ENCODE results near the gene HIRIP3.
"Not testable (repeated sequence)": the region's sequence is repeated elsewhere in the genome, so short reads cannot be mapped to it uniquely, and the experiment has no call there.

The HIRIP3 gene

DNA sequence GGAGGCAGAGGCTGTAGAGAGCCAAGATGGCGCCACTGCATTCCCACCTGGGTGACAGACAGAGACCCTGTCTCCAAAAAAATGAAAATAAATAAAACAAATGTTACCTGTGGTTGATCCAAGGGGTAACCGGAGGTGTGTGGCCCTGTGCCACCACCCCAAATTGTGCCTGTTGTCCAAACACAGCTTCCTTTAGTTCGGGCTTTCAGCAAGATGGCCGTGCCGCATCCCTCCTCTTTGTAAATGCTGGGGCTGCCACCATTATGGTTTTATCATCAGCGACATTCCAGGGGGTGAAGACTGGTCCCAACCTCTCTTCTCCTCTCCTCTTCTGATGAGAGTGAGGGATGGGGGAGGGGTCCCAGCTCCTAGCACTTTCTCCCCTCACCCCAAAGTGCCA, 27.5 kb upstream of the HIRIP3 start, which contains the start of gene C16orf92:
TSS of gene C16orf92 (plus strand) at position 312 of the 400 bp plus-strand sequence. CDS start 143 bp downstream, outside the sequence.
- no peak for TF ChIP-seq EZH2 (IDR thresholded peaks at IDR 0.05)
- no peak for TF ChIP-seq FOXP2 (optimal IDR thresholded peaks at IDR 0.05; ENCODE audit: control extremely low read depth, extremely low read length, insufficient read depth)
- TF ChIP-seq POLR2AphosphoS5 (IDR thresholded peaks at IDR 0.05; ENCODE audit: borderline replicate concordance, low read depth, low read length): no peak
- H3K9me3 ChIP-seq (ENCODE audit: low read depth, low read length): no peaks in the 10 kb centered on the region
- H3K27ac ChIP-seq: no peak within 1 kb of the TSS
- H3K9ac ChIP-seq (ENCODE audit: insufficient read length): no peak within 1 kb of the TSS
- no peak within 1 kb of the TSS for H3K4me3 ChIP-seq
- no peak for DNase-seq (ENCODE audit: low read depth, low spot score)
- H3K36me3 ChIP-seq (ENCODE audit: insufficient read depth, low read length): no peaks in the 10 kb centered on the region

DNA sequence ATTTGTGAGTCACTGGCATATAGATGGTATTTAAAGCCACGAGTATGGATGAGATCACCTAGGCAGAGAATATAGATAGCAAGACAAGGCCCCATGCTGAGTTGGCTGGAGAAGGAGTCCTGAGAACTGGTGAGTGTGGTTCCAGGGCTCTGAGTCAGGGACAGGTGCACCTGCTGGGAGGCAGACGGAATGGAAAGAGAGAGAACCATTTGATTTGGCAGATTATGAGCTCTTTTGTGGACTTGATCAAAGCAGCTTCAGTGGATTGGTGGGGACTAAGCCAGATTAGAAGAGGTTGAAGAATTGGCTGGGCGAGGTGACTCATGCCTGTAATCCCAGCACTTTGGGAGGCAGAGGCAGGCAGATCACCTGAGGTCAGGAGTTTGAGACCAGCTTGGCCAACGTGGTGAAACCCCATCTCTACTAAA, 23.3 kb upstream of the HIRIP3 start:
- no peak for DNase-seq (ENCODE audit: low read depth, low spot score)
- Histone ChIP-seq H3K9ac (ENCODE audit: insufficient read length) (no peak overlapping the region), H3K36me3 (ENCODE audit: insufficient read depth, low read length) (no peaks in the 10 kb centered on the region), H3K4me3 (no peak overlapping the region), H3K27ac (no peak overlapping the region), H3K9me3 (ENCODE audit: low read depth, low read length) (no peaks in the 10 kb centered on the region)
- TF ChIP-seq FOXP2 (optimal IDR thresholded peaks at IDR 0.05; ENCODE audit: control extremely low read depth, extremely low read length, insufficient read depth): no peak
- TF ChIP-seq EZH2 (IDR thresholded peaks at IDR 0.05): no peak
- no peak for TF ChIP-seq POLR2AphosphoS5 (IDR thresholded peaks at IDR 0.05; ENCODE audit: borderline replicate concordance, low read depth, low read length)

DNA sequence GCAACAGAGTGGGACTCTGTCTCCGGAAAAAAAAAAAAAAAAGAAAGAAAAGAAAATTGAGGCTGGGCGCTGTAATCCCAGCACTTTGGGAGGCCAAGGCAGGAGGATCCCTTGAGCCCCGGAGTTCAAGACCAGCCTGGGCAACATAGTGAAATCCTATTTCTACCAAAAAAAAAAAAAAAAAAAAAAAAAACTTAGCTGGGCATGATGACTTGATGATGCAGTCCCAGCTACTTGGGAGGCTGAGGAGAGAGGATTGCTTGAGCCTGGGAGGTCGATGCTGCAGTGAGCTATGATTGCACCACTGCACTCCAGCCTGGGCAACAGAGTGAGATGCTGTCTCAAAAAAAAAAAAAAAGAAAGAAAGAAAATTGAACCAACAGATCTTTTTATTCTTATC, 22.5 kb upstream of the HIRIP3 start:
- H3K27ac ChIP-seq; DNase-seq (ENCODE audit: low read depth, low spot score); H3K9ac ChIP-seq (ENCODE audit: insufficient read length); H3K36me3 ChIP-seq (ENCODE audit: insufficient read depth, low read length); H3K9me3 ChIP-seq (ENCODE audit: low read depth, low read length); H3K4me3 ChIP-seq: not testable (repeated sequence)

DNA sequence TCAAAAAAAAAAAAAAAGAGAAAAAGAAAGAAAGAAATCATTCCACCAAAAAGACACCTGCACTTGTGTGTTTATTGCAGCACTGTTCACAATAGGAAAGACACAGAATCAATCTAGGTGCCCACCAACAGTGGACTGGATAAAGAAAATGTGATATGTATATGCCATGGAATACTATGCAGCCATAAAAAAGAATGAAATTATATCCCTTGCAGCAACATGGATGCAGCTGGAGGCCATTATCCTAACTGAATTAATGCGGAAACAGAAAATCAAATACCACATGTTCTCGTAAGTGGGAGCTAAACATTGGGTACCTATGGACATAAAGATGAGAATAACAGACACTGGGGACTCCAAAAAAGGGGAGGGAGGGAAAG, 21.9 kb upstream of the HIRIP3 start:
- Histone ChIP-seq H3K27ac (no peak overlapping the region), H3K9ac (ENCODE audit: insufficient read length) (no peak overlapping the region), H3K9me3 (ENCODE audit: low read depth, low read length) (no peaks in the 10 kb centered on the region), H3K36me3 (ENCODE audit: insufficient read depth, low read length) (no peaks in the 10 kb centered on the region), H3K4me3 (no peak overlapping the region)
- DNase-seq (ENCODE audit: low read depth, low spot score): no peak
- TF ChIP-seq FOXP2 (optimal IDR thresholded peaks at IDR 0.05; ENCODE audit: control extremely low read depth, extremely low read length, insufficient read depth): no peak
- no peak for TF ChIP-seq POLR2AphosphoS5 (IDR thresholded peaks at IDR 0.05; ENCODE audit: borderline replicate concordance, low read depth, low read length)
- TF ChIP-seq EZH2 (IDR thresholded peaks at IDR 0.05): no peak

DNA sequence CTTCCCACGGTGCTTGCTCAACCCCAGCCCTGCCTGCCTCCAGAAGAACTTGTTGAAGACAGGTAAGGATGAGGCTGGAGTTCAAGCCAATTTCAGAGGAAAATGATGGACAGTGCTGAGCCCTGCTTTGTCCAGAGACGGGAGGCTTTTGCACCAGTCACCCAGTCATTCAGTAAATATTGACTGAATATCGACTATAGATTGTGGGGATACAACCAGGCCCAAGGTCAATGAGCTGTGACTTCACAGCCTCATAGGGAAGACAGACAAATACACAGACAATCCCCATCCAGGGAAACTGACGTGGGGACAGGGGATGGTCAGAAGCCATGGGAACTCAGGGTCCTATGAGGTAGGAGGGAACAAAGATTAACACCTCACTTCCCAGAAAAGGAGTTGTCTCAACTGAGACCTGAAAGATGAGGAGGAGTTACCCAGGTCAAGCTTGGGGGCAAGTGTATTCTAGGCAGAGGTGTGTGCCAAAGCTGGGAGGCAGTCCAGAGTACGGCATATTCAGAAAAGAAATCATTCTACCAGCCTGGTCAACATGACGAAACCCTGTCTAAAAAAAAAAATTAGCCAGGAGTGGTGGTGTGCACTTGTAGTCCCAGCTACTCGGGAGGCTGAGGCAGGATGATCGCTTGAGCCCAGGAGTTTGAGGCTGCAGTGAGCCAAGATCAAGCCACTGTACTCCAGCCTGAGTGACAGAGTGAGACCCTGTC, 21.3 kb upstream of the HIRIP3 start:
- no peak overlapping the region for H3K4me3 ChIP-seq
- H3K9me3 ChIP-seq (ENCODE audit: low read depth, low read length): no peaks in the 10 kb centered on the region
- no peak overlapping the region for H3K27ac ChIP-seq
- TF ChIP-seq POLR2AphosphoS5 (IDR thresholded peaks at IDR 0.05; ENCODE audit: borderline replicate concordance, low read depth, low read length): no peak
- no peak for TF ChIP-seq FOXP2 (optimal IDR thresholded peaks at IDR 0.05; ENCODE audit: control extremely low read depth, extremely low read length, insufficient read depth)
- TF ChIP-seq EZH2 (IDR thresholded peaks at IDR 0.05): no peak
- no peak overlapping the region for H3K9ac ChIP-seq (ENCODE audit: insufficient read length)
- DNase-seq (ENCODE audit: low read depth, low spot score): no peak
- no peaks in the 10 kb centered on the region for H3K36me3 ChIP-seq (ENCODE audit: insufficient read depth, low read length)

DNA sequence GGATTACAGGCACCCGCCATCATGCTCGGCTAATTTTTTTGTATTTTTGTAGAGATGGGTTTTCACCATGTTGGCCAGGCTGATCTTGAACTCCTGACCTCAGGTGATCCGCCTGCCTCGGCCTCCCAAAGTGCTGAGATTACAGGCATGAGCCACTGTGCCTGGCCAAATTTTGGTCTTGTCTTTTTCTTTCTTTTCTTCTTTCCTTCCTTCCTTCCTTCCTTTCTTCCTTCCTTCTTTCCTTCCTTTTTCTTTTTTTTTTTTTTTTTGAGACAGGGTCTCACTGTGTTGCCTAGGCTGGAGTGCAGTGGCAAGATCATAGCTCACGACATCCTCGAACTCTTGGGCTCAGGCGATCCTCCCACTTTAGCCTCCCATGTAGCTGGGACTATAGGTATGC, 20.0 kb upstream of the HIRIP3 start:
- DNase-seq (ENCODE audit: low read depth, low spot score); H3K36me3 ChIP-seq (ENCODE audit: insufficient read depth, low read length); H3K27ac ChIP-seq; H3K9me3 ChIP-seq (ENCODE audit: low read depth, low read length); H3K4me3 ChIP-seq; H3K9ac ChIP-seq (ENCODE audit: insufficient read length): not testable (repeated sequence)

DNA sequence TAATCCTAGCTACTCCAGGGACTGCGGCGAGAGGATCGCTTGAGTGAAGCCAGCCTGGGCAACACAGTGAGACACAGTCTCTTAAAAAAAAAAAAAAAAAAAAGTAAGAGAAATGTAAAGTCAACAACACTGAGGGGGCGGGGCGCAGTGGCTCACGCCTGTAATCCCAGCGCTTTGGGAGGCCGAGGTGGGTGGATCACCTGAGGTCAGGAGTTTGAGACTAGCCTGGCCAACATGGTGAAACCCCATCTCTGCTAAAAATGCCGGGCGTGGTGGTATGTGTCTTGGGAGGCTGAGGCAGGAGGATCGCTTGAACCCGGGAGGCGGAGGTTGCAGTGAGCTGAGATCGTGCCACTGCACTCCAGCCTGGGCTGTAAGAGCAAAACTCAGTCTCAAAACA, 17.2 kb upstream of the HIRIP3 start:
- not testable (repeated sequence) for H3K9ac ChIP-seq (ENCODE audit: insufficient read length); H3K27ac ChIP-seq; H3K4me3 ChIP-seq; DNase-seq (ENCODE audit: low read depth, low spot score); H3K36me3 ChIP-seq (ENCODE audit: insufficient read depth, low read length); H3K9me3 ChIP-seq (ENCODE audit: low read depth, low read length)

DNA sequence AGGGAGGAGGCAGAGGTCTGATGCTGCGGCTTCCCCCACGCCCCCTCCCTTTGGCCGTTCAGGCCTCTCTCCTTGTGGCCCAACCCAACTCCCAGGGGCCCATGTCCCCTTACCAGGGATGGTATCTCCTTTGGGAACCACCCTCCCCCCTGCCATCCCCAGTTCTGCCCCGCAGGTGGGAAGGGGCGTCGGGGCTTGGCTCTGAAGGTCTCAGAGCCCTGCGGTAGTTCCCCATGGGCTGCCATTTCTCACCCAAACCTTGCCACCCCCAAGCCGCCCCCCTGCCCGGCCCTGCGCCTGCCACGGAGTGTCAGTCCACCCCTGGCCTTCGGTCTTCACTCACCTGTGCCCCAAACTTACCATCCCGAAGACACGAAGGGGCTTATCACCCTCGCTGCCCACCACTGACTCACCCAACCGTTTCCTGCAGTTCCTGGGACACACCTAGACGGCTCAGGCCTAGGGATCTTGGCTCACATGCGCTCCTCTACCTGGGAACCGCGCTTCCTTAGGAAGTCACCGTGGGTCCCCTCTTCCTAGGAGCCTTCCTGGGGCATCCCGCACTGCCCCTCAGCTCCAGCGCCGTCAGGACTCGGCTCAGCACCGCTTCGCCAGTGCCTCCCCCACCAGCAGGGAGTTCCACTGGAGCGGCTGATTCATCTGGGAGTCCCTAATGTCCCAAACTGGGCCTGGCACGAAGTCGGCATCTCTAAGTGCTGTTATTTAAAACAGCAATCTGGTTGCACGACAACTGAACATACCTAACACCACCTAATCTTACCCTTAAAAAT, 16.5 kb upstream of the HIRIP3 start:
- Histone ChIP-seq H3K36me3 (ENCODE audit: insufficient read depth, low read length) (no peaks in the 10 kb centered on the region), H3K9me3 (ENCODE audit: low read depth, low read length) (no peaks in the 10 kb centered on the region), H3K9ac (ENCODE audit: insufficient read length) (no peak overlapping the region), H3K4me3 (peak overlapping the region; percentile 84), H3K27ac (no peak overlapping the region)
- TF ChIP-seq EZH2 (IDR thresholded peaks at IDR 0.05) (no peak), FOXP2 (optimal IDR thresholded peaks at IDR 0.05; ENCODE audit: control extremely low read depth, extremely low read length, insufficient read depth) (no peak), POLR2AphosphoS5 (IDR thresholded peaks at IDR 0.05; ENCODE audit: borderline replicate concordance, low read depth, low read length) (no peak)
- no peak for DNase-seq (ENCODE audit: low read depth, low spot score)
